ENCODE results near the gene AGBL1.
A peak's percentile ranks its signal among the peaks of the same experiment; 100 is the strongest.

AGBL1 gene

DNA sequence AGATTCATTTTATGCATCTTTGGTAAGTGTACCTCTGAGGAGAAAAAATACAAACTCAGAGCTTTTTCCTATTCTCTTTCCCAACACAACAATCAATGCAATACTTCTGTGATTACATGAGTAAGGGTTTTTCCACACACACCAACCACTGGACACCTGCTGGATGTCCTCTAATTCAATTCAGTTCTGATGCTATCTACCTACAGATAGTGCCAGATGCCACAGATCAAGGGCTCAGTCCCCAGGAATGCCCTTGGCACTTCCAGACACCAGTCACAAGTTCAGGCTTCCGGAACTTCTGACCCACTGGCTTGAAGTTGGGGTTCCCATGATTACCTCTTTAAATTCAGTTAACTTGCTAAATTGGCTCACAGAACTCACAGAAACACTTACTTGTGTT lies 511.5 kb downstream of the AGBL1 start:
- DNase-seq (ENCODE audit: low spot score) = no peak

DNA sequence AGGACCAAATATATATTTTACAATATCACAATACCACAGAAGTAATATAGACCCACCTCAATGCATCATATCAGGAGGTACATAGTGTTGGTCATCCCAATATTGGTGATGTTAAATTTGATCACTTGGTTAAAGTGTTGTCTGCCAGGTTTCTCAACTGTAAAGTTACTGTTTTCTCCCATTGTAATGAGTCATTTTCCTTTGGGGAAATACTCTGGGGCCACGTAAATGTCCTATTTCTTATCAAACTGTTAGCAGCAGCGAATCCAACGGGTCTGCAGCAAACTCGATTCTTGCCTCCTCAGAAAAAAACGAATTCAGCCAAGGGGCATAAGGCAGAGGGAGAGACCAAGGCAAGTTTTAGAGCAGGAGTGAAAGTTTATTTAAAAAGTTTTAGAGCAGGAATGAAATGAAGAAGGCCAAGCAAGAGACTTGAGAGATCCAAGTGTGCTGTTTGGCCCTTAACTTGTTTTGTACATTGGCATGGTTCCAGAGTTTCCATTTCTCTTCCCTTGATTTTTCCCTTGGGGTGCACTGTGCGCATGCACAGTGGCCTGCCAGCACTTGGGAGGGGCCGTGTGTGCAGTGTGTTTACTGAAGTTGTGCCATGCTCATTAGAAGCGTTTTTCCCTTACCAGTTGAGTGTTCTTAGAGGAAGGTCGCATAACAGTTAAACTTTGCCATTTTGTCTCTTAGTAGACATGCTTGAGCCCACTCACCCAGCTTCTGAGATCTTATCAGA lies 512.5 kb downstream of the AGBL1 start:
- DNase-seq (ENCODE audit: low spot score) = no peak

DNA sequence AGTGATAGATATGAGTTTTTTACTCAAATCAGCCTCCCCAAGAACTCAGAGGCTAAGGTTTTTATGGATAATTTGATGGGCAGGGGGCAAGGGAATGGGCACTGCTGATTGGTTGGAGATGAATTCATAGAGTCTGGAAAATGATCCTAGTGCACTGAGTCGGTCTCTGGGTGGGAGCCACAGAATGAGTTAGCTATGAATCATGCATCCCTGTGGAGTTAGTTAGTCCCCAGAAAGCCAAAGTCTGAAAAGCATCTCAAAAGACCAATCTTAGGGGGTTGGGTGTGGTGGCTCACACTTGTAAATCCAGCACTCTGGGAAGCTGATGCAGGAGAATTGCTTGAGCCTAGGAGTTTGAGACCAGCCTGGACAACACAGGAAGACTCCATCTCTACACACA lies 516.1 kb downstream of the AGBL1 start:
- DNase-seq (ENCODE audit: low spot score) = no peak

DNA sequence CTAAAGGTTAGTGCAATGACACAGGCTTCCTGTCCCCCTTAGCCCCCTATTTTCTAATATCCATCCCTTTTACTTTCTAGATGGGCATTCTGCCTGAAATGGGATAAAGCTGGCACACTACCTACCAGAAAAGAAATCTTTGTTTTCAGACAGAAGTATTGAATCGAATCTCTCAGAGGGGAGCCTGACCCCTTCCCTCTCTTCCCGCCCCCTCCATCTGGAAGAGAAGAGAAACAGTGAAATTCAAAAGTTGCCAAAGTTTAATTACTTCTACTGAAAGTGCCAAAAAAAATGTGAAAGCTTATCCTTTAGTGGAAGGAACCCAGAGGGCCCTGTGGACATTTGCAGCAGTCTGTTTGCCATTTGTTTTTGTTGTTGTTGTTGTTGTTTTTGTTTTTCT lies 523.8 kb downstream of the AGBL1 start:
- no peak for DNase-seq (ENCODE audit: low spot score)

DNA sequence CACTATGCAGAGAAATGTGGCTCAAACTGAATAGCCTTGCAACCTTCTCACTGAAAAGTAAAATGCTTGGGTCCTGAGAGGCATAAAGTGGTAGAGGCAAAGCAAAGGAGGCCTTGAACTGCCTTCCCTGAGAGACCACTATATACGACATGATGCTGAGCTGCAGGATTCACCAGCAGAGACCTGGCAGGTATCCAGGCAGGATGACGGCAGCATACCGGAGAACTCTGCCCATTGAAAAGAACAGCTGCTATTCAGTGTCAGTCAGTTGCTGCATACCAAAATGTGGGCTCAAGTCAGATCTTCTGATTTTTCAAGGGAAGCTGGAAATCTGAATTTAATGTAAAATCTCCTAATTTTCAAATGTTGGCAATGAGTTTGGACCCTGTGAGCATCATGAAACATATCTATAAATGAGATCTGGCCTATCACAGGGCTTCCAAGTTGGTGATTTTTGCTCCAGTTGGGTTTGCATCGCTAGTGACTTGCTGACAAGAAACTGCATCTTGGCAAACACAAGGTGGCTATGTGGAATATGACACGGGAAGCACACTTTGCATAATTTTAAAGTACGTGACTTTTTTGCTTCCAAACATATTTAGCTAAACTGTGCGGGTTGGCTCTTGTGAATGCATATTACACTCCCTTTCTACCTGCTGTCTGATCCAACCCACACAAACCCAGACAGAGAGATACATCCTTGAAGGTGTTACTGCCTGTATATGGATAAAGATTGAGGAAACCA lies 529.0 kb downstream of the AGBL1 start:
- no peak for DNase-seq (ENCODE audit: low spot score)

DNA sequence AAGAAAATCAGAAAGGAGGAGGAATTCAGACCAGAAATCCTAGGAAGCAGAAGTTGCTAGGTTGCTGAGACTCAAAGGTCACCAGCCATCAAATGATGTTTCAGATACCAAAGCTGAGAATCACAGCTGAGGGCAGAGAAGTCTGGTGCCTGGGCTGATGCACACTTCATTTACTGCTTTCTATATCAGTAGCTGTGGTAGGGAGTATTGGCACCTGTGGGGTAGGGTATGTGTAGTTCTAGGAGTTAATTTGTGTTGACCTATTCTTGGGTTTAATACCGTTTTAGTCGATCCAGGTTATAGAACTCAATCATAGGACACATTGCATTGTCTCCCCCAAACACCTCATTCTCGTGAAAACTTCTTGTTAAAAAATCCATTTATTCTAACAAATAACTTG lies 529.6 kb downstream of the AGBL1 start:
- no peak for DNase-seq (ENCODE audit: low spot score)

DNA sequence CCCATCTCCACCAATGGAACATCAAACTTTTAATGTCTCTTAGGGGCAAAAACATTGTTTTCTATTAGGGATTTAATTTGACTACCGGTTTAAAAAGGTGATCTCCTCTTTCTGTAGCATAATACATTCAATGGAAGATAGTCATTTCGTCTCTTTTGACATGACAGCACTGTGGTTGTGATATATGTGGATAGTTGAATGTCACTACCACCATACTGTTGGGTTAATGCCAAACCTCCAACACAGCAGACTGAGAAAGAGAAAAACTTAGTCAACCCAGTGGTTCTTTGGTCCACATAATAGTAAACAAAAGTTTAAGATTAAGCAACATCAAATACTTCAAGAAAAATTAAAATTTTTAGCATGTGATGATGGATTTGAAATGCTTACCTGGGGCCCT lies 530.4 kb downstream of the AGBL1 start:
- no peak for DNase-seq (ENCODE audit: low spot score)

DNA sequence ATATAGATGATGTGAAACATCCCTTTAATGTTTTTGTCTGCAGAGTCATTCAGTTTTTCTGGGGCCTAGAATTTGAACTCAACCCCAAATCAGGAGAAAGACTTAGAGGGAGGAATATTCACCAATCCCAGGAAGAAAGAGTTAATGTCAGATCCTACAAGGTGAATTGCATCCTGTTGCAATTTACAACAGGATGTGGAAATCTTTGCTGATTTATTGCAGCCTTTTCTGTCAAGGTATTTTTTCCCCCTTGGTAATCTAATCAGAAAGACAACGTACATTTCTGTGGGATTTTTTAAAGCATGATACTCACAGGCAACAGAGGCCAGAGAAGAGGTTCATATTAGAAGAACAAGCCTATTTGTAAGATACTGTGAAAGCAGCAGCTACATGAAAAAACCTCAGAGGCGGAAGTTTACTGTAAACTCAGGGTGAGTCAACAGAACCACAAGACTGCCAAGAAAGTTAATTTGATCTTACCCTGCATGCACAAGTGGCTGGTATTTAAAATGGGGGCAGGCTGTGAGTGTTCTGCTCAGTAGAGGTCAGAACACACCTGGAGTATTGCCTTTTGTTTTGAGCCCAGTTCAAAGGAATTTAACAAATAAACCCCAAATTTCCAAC lies 531.9 kb downstream of the AGBL1 start:
- no peak for DNase-seq (ENCODE audit: low spot score)

DNA sequence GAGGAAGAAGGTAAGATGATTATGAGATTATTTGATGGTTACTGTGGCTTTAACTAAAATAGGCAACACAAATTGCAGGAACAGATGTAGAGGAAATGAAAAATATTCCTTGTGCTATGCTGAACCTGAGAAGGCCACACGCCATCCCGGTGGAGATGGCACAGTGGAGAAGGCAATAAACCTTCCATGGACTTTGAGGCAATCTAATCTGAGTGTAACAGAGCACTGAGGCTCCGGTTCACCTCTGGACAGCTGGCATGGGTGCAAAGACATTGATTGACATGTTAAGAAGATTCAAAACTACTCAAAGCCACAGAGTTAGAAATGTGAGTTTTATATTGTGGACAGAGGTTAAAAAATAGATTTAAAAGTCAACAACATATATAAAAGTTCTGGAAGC lies 535.7 kb downstream of the AGBL1 start:
- no peak for DNase-seq (ENCODE audit: low spot score)

DNA sequence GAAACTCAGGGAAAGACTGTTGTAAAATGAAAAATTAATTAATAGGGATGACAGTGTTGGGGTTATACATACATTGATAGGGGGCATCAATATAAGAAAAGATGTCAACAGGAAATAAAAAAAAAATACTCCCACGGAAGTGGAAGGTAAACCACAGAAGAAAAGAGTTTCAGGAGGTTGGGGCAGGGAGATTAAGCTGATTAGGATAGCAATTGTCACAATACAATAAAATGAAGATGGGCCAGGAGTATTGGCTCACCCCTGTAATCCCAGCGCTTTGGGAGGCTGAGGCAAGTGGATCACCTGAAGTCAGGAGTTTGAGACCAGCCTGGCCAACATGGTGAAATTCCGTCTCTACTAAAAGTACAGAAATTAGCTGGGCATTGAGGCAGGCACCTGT lies 536.1 kb downstream of the AGBL1 start:
- DNase-seq (ENCODE audit: low spot score) = no peak

DNA sequence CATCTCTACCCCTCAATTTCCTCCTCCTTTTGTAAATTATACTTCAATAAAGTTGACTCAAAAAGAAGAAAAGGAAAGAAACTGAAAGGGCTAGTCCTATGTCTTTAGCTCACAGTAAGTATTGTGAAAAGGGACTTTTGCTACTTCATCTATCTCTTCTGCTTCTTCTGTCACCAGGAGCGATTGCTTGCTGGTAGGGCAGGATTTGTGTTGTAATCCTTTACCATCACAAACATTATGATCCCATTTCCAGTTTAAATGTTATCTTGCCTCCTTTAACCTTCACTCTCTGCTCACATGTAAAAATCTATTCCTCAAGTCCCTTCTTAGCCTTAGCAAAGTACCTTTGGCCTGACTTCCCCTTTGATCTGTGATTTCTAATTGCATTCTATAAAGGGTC lies 537.1 kb downstream of the AGBL1 start:
- no peak for DNase-seq (ENCODE audit: low spot score)

DNA sequence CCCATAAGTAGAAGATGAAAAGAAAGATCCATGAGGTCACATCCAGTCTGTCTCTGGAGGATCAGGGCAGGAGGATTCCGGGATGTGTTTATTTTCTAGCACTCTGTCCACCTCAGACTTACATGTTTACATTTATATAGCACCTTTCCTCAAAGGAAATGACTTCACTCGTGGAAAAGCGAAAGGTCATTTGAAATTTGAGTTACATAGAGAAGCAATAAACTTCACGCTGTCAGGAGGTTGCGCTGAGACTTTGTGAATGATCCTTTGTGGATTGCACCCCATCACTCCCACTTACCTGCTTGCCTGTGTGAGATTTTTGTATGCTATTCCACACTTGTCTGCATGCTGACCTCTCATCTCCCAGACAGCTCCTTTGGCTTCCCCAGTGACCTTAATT lies 540.5 kb downstream of the AGBL1 start:
- DNase-seq (ENCODE audit: low spot score) = no peak

DNA sequence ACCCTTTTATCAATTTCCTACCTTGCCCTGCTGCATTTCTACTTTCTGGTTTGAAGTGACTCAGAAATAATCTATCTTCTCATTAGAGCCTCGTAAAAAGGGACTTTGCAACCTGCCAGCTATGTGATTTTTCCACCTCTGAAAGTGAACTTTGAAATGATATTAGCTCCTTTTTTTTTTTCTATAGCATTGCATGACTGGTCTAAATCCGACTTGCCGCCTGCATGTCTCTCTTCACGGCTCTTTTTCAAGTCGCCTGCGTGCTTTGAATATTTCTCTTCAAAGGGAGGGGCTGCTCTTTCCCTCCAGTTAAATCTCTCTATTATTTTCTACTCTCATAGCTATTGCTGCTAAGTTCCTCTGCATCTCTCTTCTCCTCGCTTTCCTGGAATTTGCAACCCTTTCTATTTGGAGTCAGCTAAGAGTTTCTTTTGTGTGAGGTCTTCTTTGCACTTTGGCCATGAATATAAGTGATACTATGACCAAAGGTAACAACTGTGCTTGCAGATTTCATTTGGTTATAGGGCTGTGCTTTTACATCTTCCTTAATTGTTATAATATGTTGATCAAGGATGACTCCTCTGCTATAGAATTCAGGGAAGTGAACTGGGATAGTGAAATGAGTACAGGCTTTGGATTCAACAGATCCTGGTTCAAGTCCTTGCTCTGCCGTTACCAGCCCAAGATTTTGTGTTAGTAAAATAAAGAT lies 541.1 kb downstream of the AGBL1 start:
- DNase-seq (ENCODE audit: low spot score) = no peak

DNA sequence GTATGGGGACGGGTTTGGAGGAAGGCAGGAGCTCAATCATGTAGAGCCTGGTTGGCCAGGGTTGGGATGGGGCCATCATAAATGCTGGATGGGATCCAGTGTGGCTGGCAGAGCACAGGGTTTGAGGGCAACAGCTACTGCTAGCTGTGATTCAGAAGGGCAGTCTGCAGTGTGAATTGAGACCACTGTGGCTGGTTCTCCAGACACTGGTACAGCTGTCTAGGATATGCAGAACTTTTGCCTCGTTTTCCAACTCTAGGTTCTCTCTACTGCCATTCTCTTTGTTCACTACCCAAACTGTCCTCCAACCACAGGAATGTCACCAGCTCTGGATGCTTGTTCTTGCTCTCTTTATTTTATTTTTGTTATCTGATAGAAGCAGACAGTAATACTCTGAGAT lies 543.6 kb downstream of the AGBL1 start:
- DNase-seq (ENCODE audit: low spot score) = no peak

DNA sequence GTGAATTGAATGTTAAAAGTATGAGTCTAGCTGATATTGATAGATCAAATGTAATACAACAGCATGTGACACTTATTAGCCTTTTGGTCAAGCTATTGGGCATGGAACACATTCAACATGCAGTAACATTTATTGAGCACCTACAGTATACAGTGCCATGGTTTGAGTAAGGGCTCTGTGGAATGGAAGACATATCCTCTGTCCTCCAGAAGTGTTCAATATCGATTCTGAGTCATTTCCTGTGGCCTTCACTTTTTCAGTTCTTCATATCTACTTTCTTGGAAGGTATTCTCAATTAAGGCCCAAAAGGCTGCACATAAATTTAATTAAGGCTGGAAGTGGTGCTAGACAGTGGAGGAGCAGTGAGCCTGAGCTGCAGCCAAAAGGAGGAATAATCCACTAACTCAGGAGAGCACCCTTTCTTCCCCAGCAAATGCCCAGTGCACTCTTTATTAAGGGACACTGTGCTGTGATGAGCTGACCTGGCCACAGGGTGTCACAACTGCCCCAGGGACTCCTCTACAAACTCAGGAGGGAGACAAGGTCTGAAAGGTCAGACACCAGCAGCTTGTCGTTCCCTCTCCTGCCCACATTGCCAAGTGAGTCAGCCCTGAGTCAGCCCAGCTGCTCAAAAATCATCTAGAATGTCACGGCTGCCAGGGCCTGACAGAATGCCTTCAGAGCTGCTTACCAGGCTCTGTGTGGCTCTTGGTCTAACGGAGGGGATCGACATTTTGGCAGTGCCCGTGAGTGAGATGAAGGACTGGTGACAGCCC lies 544.8 kb downstream of the AGBL1 start:
- peak; percentile 16 for DNase-seq (ENCODE audit: low spot score)

DNA sequence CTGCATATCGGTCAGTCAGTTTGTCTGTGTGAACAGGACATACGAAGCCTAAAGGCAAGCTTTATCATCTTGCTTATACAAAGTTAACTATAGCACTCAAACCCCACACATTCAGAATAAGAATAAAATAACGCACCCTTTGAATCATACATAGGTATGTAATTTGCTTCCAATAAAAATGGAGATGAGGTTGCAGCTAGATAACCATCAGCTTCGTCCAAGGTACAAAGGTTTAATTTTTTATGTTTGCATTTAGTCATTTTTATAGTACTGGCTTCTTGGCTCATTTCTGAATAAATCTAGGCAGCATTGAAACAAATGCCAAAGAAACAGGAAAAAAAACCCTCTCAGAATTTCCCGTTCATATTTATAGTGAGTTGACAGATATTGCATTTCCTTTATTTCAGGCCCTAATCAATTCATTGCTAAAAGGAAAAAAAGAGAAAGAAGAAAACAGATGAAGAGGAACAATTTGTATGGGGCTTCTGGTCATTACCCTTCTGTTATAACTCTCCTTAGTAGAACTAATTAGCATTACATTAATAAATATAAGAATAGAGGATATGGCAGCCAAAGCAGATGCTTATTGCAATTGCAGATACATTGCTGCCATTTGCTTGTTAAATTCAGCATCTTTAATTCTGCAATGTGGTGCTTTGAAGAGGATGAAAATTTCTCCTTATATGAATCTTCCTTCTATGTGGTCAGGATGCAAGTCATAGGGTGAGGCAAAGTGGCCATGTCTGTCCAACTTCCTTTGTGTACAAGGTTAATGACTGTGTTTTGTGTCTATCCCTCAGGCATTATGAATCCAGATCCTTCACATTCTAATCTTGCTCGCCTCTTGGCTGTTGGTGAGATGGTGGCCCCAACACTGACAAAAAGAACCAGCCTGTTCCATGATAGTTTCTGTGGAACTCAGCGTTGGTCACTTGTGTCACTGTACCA lies 550.0 kb downstream of the AGBL1 start:
- no peak for DNase-seq (ENCODE audit: low spot score)

DNA sequence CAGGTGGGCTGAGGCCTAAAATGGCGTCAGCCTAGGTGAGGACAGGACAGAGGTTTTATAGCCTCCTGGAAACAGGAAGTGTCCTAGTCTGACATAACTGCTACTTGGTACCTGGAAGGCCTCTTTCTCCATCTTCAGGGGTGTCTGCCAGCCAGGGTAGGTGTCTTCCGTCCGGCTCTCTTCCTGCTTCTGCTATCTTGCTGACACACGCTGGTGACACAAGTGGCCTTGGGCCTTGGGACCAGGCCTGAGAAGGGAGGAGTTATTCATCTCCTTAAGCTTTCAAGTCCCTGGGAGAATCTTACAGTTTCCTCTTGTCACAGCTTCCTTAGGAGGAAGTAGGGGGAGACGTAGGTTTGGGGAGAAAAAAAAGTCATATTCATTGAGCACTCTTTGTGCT lies 551.3 kb downstream of the AGBL1 start:
- no peak for DNase-seq (ENCODE audit: low spot score)

DNA sequence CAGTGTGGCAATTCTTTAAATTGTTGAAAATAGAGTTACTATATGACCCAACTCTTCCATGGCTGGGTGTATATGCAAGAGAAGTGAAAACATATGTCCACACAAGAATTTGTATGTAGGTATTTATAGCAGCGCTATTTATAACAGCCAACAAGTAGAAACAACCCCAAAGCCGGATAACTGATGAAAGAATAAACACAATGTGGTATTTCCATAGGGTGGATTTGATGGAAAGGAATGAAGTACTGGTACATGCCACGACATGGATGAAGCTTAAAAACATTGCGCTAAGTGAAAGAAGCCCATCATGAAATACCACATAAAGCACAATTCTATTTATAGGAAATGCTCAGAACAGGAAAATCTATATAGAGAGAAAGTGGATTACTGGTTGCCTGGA lies 554.5 kb downstream of the AGBL1 start:
- DNase-seq (ENCODE audit: low spot score) = no peak

DNA sequence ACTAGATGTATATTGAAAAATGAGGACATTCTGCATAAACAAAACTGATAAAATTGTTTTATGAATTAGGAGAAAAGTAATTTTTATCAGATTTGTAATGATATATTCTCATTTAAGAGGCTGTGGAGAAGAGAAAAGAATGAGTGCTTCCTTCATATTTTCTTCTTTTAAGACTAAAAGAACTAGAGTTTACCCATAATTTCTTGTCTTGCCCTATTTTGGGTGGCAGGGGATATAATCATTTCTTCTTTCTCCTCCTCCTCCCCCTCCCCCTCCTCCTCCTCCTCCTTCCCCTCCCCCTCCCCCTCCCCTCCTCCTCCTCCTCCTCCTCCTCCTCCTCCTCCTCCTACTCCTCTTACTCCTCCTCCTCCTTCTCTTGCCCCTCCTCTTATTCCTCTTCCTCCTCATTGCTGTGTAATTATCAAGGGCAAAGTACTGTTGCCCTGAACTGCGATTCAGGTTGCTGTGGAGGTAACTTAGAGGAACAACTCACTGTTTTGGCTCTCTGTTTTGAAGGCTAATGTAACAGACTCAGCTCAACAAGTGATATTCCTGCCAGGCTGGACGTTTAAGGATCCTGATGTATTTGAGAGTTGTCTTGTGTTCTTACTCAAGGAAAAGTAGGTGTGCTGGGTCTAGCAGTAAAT lies 555.4 kb downstream of the AGBL1 start:
- DNase-seq (ENCODE audit: low spot score) = no peak

DNA sequence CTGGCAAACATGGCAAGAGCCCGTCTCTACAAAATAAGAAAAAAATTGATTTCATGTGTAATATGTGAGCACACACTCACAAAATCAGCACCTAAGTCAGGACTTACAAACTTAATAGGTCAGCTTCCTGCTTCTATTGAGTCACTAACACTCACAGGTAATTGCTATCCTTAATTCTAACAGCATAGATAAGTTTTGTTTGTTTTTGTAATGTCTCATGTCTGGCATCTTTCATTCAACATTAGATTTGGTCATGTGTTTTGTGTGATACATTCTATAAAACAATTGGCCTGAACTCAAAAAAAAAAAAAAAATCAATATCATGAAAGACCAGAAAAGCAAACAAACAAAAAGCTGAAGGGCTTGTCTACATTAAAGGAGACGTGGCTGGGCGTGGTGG lies 564.7 kb downstream of the AGBL1 start:
- no peak for DNase-seq (ENCODE audit: low spot score)

Measured in NAMALWA (cell line).